ENCODE measurements around the gene P2RX7.
"Not testable (repeated sequence)": the region's sequence is repeated elsewhere in the genome, so short reads cannot be mapped to it uniquely, and the experiment has no call there.

P2RX7 gene

GRCh38 chr12:121176826-121177529 lies 44.3 kb downstream of the P2RX7 start:
- DNase-seq: no peak

DNA sequence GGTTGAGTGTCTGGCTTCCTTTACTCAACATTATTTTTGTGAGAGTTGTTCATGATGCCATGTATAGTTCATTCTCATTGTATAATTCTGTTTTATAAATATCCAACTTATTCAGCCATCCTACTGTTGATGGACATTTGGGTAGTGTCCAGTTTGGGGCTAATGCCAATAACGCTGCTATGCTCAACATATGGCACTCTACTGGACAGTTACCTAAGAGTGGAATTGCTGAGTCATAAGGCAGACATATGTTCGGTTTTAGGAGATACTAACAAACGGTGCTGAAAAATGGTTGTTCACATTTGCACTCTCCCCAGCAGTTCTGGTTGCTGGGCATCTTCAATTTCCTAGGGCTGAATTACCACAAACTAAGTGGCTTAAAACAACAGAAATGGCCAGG lies 48.5 kb downstream of the P2RX7 start:
- no peak for DNase-seq

DNA sequence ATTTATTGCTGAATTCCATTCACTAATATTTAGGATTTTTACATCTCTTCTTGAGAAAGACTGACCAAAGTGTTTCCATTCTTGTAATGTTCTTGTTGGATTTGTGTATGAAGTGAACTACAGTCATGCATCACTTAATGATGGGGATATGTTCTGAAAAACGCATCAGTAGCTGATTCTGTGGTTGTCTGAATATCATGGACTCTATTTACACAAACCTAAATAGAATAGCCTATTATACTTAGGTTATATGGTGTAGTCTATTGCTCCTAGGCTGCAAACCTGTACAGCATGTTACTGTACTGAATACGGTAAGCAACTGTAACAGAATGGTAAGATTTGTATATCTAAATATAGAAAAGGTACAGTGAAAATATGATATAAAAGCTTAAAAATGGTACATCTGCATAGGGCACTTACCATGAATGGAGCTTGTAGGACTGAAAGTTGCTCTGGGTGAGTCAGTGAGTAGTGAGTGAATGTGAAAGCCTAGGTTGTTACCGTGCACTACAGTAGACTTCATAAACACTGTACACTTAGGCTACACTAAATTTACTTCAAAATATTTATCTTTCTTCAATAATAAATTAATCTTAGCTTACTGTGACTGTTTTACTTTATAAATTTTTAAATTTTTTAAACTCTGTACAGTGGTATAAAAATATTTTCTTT lies 49.7 kb downstream of the P2RX7 start:
- DNase-seq: no peak

- no peak for DNase-seq
Measured at GRCh38 chr12:121184425-121184824, 51.7 kb downstream of the P2RX7 start.

DNA sequence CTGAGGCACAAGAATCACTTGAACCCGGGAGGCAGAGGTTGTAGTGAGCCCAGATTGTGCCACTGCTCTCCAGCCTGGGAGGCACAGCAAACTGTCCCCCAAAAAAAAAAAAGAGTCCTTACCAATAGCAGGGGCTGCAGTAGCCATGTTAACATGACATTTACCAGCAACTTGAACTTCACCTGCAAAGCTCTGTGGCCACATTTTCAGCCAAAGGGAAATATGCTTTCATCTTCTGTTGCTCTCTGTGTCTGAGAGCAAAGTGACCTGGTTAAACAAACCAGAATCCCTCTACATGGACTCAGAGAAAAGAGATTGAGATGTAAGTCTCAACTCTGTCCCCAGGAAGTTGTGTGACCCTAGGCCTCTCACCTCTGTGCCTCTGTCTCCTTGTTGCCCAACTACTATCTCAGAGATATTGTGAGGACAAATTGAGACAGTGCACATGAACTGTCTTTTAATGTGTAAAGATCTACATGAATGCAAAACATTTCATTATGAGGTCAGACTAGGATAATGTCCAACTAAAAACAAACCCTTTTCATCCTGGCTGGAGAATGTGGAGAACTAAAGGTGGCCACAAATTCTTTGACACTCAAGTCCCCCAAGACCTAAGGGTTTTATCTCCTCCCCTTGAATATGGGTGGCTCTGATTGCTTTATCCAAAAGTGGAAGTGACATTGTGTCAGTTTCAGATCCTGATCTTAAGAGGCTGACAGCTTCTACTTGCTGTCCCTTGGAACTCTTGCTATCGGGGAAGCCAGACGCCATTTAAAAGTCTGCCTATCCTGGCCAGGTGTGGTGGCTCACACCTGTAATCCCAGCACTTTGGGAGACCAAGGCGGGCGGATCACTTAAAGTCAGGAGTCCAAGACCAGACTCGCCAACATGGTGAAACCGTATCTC lies 52.6 kb downstream of the P2RX7 start:
- no peak for DNase-seq

DNA sequence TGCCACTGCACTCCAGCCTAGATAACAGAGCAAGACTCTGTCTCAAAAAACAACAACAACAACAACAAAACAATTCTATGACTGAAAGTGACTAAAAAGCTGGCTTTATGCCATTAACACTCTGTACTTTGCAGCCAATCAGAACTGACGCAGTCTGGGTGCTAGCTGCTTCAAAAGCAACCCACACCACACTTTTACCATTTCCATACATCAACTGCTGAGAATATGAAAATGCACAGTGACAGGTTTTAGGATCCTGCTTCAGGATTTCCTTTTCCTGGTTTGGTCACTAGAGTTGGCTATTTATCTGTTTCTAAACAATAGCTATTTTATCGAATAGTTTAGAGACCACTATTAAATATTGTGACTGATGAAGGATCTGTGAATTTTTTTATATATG lies 54.1 kb downstream of the P2RX7 start:
- no peak for DNase-seq

DNA sequence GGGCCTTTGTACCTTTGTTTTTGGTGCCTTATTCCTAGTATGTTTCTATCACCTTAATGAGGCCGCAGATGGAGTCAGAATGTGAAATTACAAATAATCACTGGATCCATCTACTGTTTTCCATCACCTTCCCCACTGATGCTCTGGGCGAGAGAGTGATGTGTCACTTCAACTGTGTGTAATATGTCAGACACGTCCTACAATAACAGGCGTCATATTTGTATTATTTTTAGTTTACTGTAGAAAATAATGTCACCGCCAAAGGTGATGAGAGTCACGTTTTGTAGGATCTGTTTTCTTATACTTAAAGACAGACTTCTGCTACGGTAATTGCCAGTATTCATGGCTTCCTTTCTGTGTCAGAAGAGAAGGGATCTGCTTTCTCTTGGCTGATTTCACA lies 54.8 kb downstream of the P2RX7 start:
- no peak for DNase-seq

DNA sequence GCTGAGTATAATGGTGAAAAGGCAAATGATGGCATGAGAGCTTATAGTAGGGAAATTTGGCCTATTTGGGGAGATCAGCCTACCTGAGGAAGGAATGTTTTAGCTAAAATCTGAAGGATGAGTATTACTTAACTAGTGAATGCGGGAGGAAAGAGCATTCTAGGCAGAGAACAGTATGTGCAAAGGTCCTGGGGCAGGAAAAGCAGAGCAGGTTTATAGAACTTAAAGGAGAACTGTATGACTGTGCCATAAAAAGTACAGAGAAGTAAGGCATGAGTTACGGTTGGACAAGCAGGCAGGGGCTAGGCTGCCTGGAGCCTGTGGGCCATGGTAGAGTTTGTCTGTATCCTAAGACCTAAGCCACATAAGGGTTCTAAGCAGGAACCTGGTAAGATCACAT lies 55.6 kb downstream of the P2RX7 start:
- no peak for DNase-seq

DNA sequence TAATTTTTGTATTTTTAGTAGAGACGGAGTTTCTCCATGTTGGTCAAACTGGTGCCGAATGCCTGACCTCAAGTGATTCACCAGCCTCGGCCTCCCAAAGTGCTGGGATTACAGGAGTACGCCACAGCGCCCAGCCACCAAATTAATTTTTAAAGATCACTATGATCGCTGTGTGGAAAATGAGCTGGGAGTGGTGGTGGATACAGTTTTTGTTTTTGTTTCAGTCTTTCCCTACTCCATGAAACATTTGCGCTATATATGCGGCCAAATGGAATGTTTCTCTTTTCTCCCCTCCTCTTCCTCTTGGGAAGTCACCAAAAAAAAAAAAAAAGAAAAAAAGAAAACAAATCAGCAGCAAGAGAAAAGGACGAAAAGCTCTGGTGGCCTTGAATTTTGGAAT lies 56.5 kb downstream of the P2RX7 start:
- DNase-seq: no peak

- DNase-seq: no peak
Measured at GRCh38 chr12:121189619-121190155, 57.0 kb downstream of the P2RX7 start.

GRCh38 chr12:121190523-121191031 lies 57.9 kb downstream of the P2RX7 start:
- DNase-seq: peak in 1 of 2 donors; percentile 51

GRCh38 chr12:121191151-121191550 lies 58.5 kb downstream of the P2RX7 start:
- DNase-seq: no peak

DNA sequence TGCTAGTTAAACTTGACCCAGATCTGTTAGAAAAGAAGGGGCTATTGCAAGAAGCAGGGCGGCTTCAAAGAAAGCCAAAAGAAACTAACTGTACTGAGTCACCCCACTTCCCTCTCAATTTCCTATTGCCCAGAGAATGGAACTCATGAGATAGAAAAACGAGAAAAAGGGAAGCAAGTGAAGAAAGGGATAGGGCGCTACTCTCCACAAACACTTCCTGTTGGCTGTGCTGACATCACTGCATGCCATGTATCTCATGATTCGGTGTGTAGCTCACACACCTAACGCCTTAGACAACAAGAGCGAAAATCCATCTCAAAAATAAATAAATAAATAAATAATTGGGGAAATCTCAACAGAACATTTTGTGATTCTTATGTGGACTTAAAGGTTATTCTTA lies 64.2 kb downstream of the P2RX7 start:
- peak; percentile 21 to 52 for DNase-seq

- DNase-seq: no peak
Measured at GRCh38 chr12:121198949-121199348, 66.3 kb downstream of the P2RX7 start.

DNA sequence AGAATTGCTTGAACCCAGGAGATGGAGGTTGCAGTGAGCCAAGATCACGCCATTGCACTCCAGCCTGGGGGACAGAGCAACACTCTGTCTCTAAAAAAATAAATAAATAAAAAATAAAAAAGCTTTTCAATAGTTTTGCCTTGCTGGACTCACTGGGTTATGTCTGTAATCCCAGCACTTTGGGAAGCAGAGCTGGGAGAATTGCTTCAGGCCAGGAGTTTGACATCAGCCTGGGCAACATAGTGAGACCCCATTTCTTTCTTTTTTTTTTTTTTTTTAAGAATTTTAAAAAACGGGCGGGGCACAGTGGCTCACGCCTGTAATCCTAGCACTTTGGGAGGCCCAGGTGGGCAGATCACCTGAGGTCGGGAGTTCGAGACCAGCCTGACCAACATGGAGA lies 68.5 kb downstream of the P2RX7 start:
- not testable (repeated sequence) for DNase-seq

GRCh38 chr12:121202407-121203355 lies 70.0 kb downstream of the P2RX7 start:
- DNase-seq: no peak

- no peak for DNase-seq
Measured at GRCh38 chr12:121203482-121203881, 70.8 kb downstream of the P2RX7 start.

- DNase-seq: no peak
Measured at GRCh38 chr12:121205491-121205890, 72.8 kb downstream of the P2RX7 start.

GRCh38 chr12:121208571-121208970 lies 75.9 kb downstream of the P2RX7 start:
- not testable (repeated sequence) for DNase-seq

DNA sequence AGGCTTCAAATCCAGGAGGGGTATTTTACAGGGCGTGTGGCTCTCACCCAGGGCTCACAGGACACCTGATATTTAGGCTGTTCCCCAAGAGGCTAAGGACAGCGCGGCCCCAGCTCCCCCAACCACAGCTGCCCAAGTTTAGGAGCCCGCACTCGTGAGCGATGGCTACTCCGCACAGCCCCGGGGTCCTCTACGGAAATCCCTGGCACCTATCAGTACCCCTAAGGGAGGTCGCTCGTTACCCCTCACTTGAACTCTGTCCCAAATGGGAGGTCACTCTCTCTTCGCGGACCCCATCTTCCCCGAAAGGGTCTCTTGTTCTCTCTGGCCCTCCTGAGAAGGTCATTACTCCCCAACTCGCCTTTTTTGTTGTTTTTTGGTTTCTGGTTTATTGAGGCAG lies 76.5 kb downstream of the P2RX7 start:
- DNase-seq: no peak

- peak; percentile 90 to 92 for DNase-seq
Measured at GRCh38 chr12:121209624-121210572, 77.2 kb downstream of the P2RX7 start, which contains the start of gene P2RX4. P2RX4 (plus strand) TSS chr12:121210129; CDS start chr12:121210165, 36 bp downstream.

Data from CD4-positive, alpha-beta T cell treated with Interferon alpha-2 for 1 hour (primary cell).